Activated CD4-positive, alpha-beta T cell treated with anti-CD3 and anti-CD28 coated beads for 48 hours (primary cell): Measurements from ENCODE around the gene CELA3B.
"Not testable (repeated sequence)": the region's sequence is repeated elsewhere in the genome, so short reads cannot be mapped to it uniquely, and the experiment has no call there.

ENCODE experiments used
- DNase-seq: peaks from one replicate; pipeline ENCODE4 v3.0.0-alpha.2; 2020

Gene CELA3B

GRCh38 chr1:21980515-21981220 lies 3.8 kb downstream of the CELA3B start:
- not testable (repeated sequence) for DNase-seq

GRCh38 chr1:21981253-21981652 lies 4.4 kb downstream of the CELA3B start:
- not testable (repeated sequence) for DNase-seq

GRCh38 chr1:21982122-21982521 lies 5.3 kb downstream of the CELA3B start:
- DNase-seq = not testable (repeated sequence)

GRCh38 chr1:21983539-21983938 lies 6.7 kb downstream of the CELA3B start:
- DNase-seq = not testable (repeated sequence)

GRCh38 chr1:21985893-21986292 lies 9.1 kb downstream of the CELA3B start:
- not testable (repeated sequence) for DNase-seq

- not testable (repeated sequence) for DNase-seq
Measured at GRCh38 chr1:21986386-21986785, 9.6 kb downstream of the CELA3B start.

GRCh38 chr1:21989672-21990393 lies 13.0 kb downstream of the CELA3B start:
- DNase-seq = not testable (repeated sequence)

- DNase-seq = not testable (repeated sequence)
Measured at GRCh38 chr1:21992186-21992585, 15.4 kb downstream of the CELA3B start.

- DNase-seq = not testable (repeated sequence)
Measured at GRCh38 chr1:21994716-21995115, 17.9 kb downstream of the CELA3B start.

- not testable (repeated sequence) for DNase-seq
Measured at GRCh38 chr1:21996663-21996970, 19.8 kb downstream of the CELA3B start.

- DNase-seq = not testable (repeated sequence)
Measured at GRCh38 chr1:21997891-21998623, 21.2 kb downstream of the CELA3B start.

GRCh38 chr1:21998624-21999294 lies 21.9 kb downstream of the CELA3B start:
- DNase-seq = not testable (repeated sequence)

GRCh38 chr1:21999645-22000044 lies 22.8 kb downstream of the CELA3B start:
- not testable (repeated sequence) for DNase-seq

- DNase-seq = no peak
Measured at GRCh38 chr1:22001409-22001808, 24.6 kb downstream of the CELA3B start, which contains the start of gene CELA3A. Gene CELA3A (plus strand): TSS chr1:22001657. CDS start chr1:22001675, 18 bp downstream.

GRCh38 chr1:22002461-22002860 lies 25.6 kb downstream of the CELA3B start:
- not testable (repeated sequence) for DNase-seq

- not testable (repeated sequence) for DNase-seq
Measured at GRCh38 chr1:22002875-22003274, 26.1 kb downstream of the CELA3B start.

GRCh38 chr1:22003959-22004358 lies 27.1 kb downstream of the CELA3B start:
- DNase-seq = not testable (repeated sequence)

- peak; percentile 68 for DNase-seq
Measured at GRCh38 chr1:22005261-22006149, 28.7 kb downstream of the CELA3B start.

GRCh38 chr1:22006736-22007135 lies 29.9 kb downstream of the CELA3B start:
- DNase-seq = not testable (repeated sequence)

GRCh38 chr1:22007262-22007661 lies 30.4 kb downstream of the CELA3B start:
- DNase-seq = not testable (repeated sequence)

- not testable (repeated sequence) for DNase-seq
Measured at GRCh38 chr1:22009566-22009965, 32.7 kb downstream of the CELA3B start.

- DNase-seq = not testable (repeated sequence)
Measured at GRCh38 chr1:22012752-22013151, 35.9 kb downstream of the CELA3B start.
